ENCODE results near the gene STOX2. TPM values are rescaled to one million over a fixed set of nuclear protein-coding genes. Genes with fewer than 3 reads are reported as not detected.

The STOX2 gene
- total and polyA plus RNA-seq, 5 donors: 2.5 to 19.1 (median 17.0) TPM

- Histone ChIP-seq H3K27ac (ENCODE audit: low read length) (no peak overlapping the region), H3K27me3 (ENCODE audit: control insufficient read depth, insufficient read depth) (no peaks in the 10 kb centered on the region), H3K4me3 (ENCODE audit: low read length) (no peak overlapping the region), H3K4me1 (ENCODE audit: control insufficient read depth, insufficient read depth, low read length) (peaks cover 4% of the 10 kb centered on the region), H3K9me3 (ENCODE audit: control insufficient read depth, low read length) (no peaks in the 10 kb centered on the region)
- intact Hi-C loops (cut with DNase I): no loop called here
- DNase-seq: no peak
- no peak for ATAC-seq
- 98% methylated on average over 14 of the region's 14 CpGs for WGBS
Observed at GRCh38 chr4:184010696-184011095, 105.6 kb downstream of the STOX2 start.

- peaks cover 4% of the 10 kb centered on the region for H3K4me1 ChIP-seq (ENCODE audit: control insufficient read depth, insufficient read depth, low read length)
- DNase-seq (no peak), ATAC-seq (peak; percentile 53 to 54)
- no peak overlapping the region for H3K27ac ChIP-seq (ENCODE audit: low read length)
- H3K4me3 ChIP-seq (ENCODE audit: low read length): no peak overlapping the region
- WGBS: 23% methylated on average over 2 of the region's 2 CpGs
- H3K9me3 ChIP-seq (ENCODE audit: control insufficient read depth, low read length): no peaks in the 10 kb centered on the region
- intact Hi-C loops (cut with DNase I): no loop called here
- H3K27me3 ChIP-seq (ENCODE audit: control insufficient read depth, insufficient read depth): no peaks in the 10 kb centered on the region
Observed at GRCh38 chr4:184011826-184012380, 106.8 kb downstream of the STOX2 start.

GRCh38 chr4:184012937-184013336, 107.8 kb downstream of the STOX2 start:
- ATAC-seq (peak in 1 of 2 donors; percentile 57), DNase-seq (no peak)
- Histone ChIP-seq H3K4me1 (ENCODE audit: control insufficient read depth, insufficient read depth, low read length) (peaks cover 4% of the 10 kb centered on the region), H3K27ac (ENCODE audit: low read length) (no peak overlapping the region), H3K27me3 (ENCODE audit: control insufficient read depth, insufficient read depth) (no peaks in the 10 kb centered on the region), H3K9me3 (ENCODE audit: control insufficient read depth, low read length) (no peaks in the 10 kb centered on the region), H3K4me3 (ENCODE audit: low read length) (no peak overlapping the region)
- intact Hi-C loops (cut with DNase I): no loop called here
- WGBS: 18% methylated on average over 3 of the region's 3 CpGs

- no peaks in the 10 kb centered on the region for H3K27me3 ChIP-seq (ENCODE audit: control insufficient read depth, insufficient read depth)
- ATAC-seq (no peak), DNase-seq (no peak)
- no peaks in the 10 kb centered on the region for H3K9me3 ChIP-seq (ENCODE audit: control insufficient read depth, low read length)
- intact Hi-C loops (cut with DNase I): no loop called here
- no peak overlapping the region for H3K27ac ChIP-seq (ENCODE audit: low read length)
- H3K4me3 ChIP-seq (ENCODE audit: low read length): no peak overlapping the region
- peaks cover 4% of the 10 kb centered on the region for H3K4me1 ChIP-seq (ENCODE audit: control insufficient read depth, insufficient read depth, low read length)
- WGBS: 93% methylated on average over 6 of the region's 6 CpGs
Observed at GRCh38 chr4:184014301-184014700, 109.2 kb downstream of the STOX2 start.

GRCh38 chr4:184016759-184017668, 111.9 kb downstream of the STOX2 start:
- no peaks in the 10 kb centered on the region for H3K9me3 ChIP-seq (ENCODE audit: control insufficient read depth, low read length)
- intact Hi-C loops (cut with DNase I): no loop called here
- H3K27ac ChIP-seq (ENCODE audit: low read length): no peak overlapping the region
- WGBS: 68% methylated on average over 20 of the region's 20 CpGs
- peaks cover 3% of the 10 kb centered on the region for H3K4me1 ChIP-seq (ENCODE audit: control insufficient read depth, insufficient read depth, low read length)
- DNase-seq: peak in 2 of 3 donors; percentile 61 to 62
- ATAC-seq: no peak
- no peak overlapping the region for H3K4me3 ChIP-seq (ENCODE audit: low read length)
- H3K27me3 ChIP-seq (ENCODE audit: control insufficient read depth, insufficient read depth): no peaks in the 10 kb centered on the region

- DNase-seq (no peak), ATAC-seq (no peak)
- no peaks in the 10 kb centered on the region for H3K27me3 ChIP-seq (ENCODE audit: control insufficient read depth, insufficient read depth)
- WGBS: 61% methylated on average over 1 of the region's 1 CpG
- intact Hi-C loops (cut with DNase I): no loop called here
- peaks cover 2% of the 10 kb centered on the region for H3K4me1 ChIP-seq (ENCODE audit: control insufficient read depth, insufficient read depth, low read length)
- no peak overlapping the region for H3K27ac ChIP-seq (ENCODE audit: low read length)
- H3K9me3 ChIP-seq (ENCODE audit: control insufficient read depth, low read length): no peaks in the 10 kb centered on the region
- no peak overlapping the region for H3K4me3 ChIP-seq (ENCODE audit: low read length)
Observed at GRCh38 chr4:184019076-184019475, 114.0 kb downstream of the STOX2 start.

GRCh38 chr4:184019667-184020623, 114.8 kb downstream of the STOX2 start:
- ATAC-seq: no peak
- H3K27me3 ChIP-seq (ENCODE audit: control insufficient read depth, insufficient read depth): no peaks in the 10 kb centered on the region

GRCh38 chr4:184021389-184021788, 116.3 kb downstream of the STOX2 start:
- intact Hi-C loops (cut with DNase I): no loop called here
- 83% methylated on average over 3 of the region's 3 CpGs for WGBS
- no peak overlapping the region for H3K4me3 ChIP-seq (ENCODE audit: low read length)
- ATAC-seq: no peak
- DNase-seq: no peak
- no peaks in the 10 kb centered on the region for H3K27me3 ChIP-seq (ENCODE audit: control insufficient read depth, insufficient read depth)
- H3K27ac ChIP-seq (ENCODE audit: low read length): no peak overlapping the region
- H3K4me1 ChIP-seq (ENCODE audit: control insufficient read depth, insufficient read depth, low read length): peaks cover 2% of the 10 kb centered on the region
- H3K9me3 ChIP-seq (ENCODE audit: control insufficient read depth, low read length): no peaks in the 10 kb centered on the region

More at GRCh38 chr4:184019667-184020623, 114.8 kb downstream of the STOX2 start:
- Histone ChIP-seq H3K4me3 (ENCODE audit: low read length) (no peak overlapping the region), H3K4me1 (ENCODE audit: control insufficient read depth, insufficient read depth, low read length) (peaks cover 2% of the 10 kb centered on the region), H3K9me3 (ENCODE audit: control insufficient read depth, low read length) (no peaks in the 10 kb centered on the region), H3K27ac (ENCODE audit: low read length) (no peak overlapping the region)
- intact Hi-C loops (cut with DNase I): no loop called here
- no peak for DNase-seq
- WGBS: 66% methylated on average over 26 of the region's 26 CpGs

- intact Hi-C loops (cut with DNase I): no loop called here
- no peak overlapping the region for H3K4me3 ChIP-seq (ENCODE audit: low read length)
- no peak overlapping the region for H3K27ac ChIP-seq (ENCODE audit: low read length)
- peaks cover 2% of the 10 kb centered on the region for H3K4me1 ChIP-seq (ENCODE audit: control insufficient read depth, insufficient read depth, low read length)
- ATAC-seq: no peak
- no peak for DNase-seq
- H3K9me3 ChIP-seq (ENCODE audit: control insufficient read depth, low read length): no peaks in the 10 kb centered on the region
- whole genome bisulfite sequencing: 77% methylated on average over 9 of the region's 9 CpGs
- H3K27me3 ChIP-seq (ENCODE audit: control insufficient read depth, insufficient read depth): no peaks in the 10 kb centered on the region
Observed at GRCh38 chr4:184022679-184023383, 117.7 kb downstream of the STOX2 start.

GRCh38 chr4:184024637-184025036, 119.5 kb downstream of the STOX2 start:
- intact Hi-C loops (cut with DNase I): no loop called here
- H3K4me1 ChIP-seq (ENCODE audit: control insufficient read depth, insufficient read depth, low read length): peaks cover 2% of the 10 kb centered on the region
- no peak for DNase-seq
- H3K27me3 ChIP-seq (ENCODE audit: control insufficient read depth, insufficient read depth): no peaks in the 10 kb centered on the region
- no peak overlapping the region for H3K27ac ChIP-seq (ENCODE audit: low read length)
- ATAC-seq: no peak
- 95% methylated on average over 4 of the region's 4 CpGs for WGBS
- H3K9me3 ChIP-seq (ENCODE audit: control insufficient read depth, low read length): no peaks in the 10 kb centered on the region
- H3K4me3 ChIP-seq (ENCODE audit: low read length): no peak overlapping the region
